ENCODE results near the gene LRRC32. TPM values are rescaled to one million over a fixed set of nuclear protein-coding genes. Genes with fewer than 3 reads are reported as not detected.

The LRRC32 gene
- total RNA-seq, 1 donor from 2014 or later = 24.4 TPM

DNA sequence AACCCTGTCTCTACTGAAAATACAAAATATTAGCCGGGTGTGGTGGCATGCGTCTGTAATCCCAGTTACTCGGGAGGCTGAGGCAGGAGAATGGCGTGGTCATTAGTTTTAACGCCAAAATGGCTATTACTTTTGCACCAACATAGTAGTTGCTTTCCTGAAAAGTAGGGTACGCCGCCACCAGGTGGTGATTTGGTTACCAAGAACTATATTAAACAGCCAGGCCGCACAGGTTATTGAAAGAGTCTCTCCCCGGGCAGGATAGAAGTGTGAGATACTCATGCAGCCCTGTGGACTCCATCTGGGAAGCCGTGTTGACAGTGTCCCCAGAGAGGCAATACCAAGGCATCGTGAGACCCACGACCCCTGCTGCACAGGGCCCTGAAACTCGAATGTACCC lies 24.6 kb upstream of the LRRC32 start:
- no peak overlapping the region for H3K27ac Mint-ChIP-seq (ENCODE audit: unreplicated experiment)
- peaks cover 22% of the 10 kb centered on the region for H3K4me1 ChIP-seq (ENCODE audit: insufficient read depth, low read length)
- H3K27me3 Mint-ChIP-seq (ENCODE audit: low read depth, unreplicated experiment) = peaks cover 26% of the 10 kb centered on the region
- no peaks in the 10 kb centered on the region for H3K9me3 Mint-ChIP-seq (ENCODE audit: unreplicated experiment)
- H3K79me2 ChIP-seq (ENCODE audit: insufficient read depth, low read length) = no peaks in the 10 kb centered on the region
- TF ChIP-seq, protein P1, sequence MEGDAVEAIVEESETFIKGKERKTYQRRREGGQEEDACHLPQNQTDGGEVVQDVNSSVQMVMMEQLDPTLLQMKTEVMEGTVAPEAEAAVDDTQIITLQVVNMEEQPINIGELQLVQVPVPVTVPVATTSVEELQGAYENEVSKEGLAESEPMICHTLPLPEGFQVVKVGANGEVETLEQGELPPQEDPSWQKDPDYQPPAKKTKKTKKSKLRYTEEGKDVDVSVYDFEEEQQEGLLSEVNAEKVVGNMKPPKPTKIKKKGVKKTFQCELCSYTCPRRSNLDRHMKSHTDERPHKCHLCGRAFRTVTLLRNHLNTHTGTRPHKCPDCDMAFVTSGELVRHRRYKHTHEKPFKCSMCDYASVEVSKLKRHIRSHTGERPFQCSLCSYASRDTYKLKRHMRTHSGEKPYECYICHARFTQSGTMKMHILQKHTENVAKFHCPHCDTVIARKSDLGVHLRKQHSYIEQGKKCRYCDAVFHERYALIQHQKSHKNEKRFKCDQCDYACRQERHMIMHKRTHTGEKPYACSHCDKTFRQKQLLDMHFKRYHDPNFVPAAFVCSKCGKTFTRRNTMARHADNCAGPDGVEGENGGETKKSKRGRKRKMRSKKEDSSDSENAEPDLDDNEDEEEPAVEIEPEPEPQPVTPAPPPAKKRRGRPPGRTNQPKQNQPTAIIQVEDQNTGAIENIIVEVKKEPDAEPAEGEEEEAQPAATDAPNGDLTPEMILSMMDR (IDR thresholded peaks at IDR 0.05; ENCODE audit: insufficient read depth, low read depth, low read length) = no peak
- no peak for TF ChIP-seq EZH2 (IDR thresholded peaks at IDR 0.05; ENCODE audit: insufficient read depth, low read length)
- H3K4me3 Mint-ChIP-seq (ENCODE audit: unreplicated experiment) = no peak overlapping the region
- no peak for FAIRE-seq
- no peak overlapping the region for H3K9ac ChIP-seq (ENCODE audit: low read length)
- no peak overlapping the region for H3K27ac ChIP-seq (ENCODE audit: low read depth, low read length)
- no peaks in the 10 kb centered on the region for H4K20me1 ChIP-seq (ENCODE audit: insufficient read depth, low read length)
- no peaks in the 10 kb centered on the region for H3K9me3 ChIP-seq (ENCODE audit: insufficient read depth, low read depth, low read length)
- no peak for DNase-seq (ENCODE audit: low read depth)
- no peaks in the 10 kb centered on the region for H3K36me3 Mint-ChIP-seq (ENCODE audit: low read depth, unreplicated experiment)
- H3K27me3 ChIP-seq (ENCODE audit: insufficient read depth, low read length) = no peaks in the 10 kb centered on the region
- no peak overlapping the region for H3K4me3 ChIP-seq (ENCODE audit: insufficient read depth, low read depth, low read length)
- H3K36me3 ChIP-seq (ENCODE audit: insufficient read depth, low read length) = no peaks in the 10 kb centered on the region
- H3K4me1 Mint-ChIP-seq (ENCODE audit: low read depth, unreplicated experiment) = peaks cover 23% of the 10 kb centered on the region
- no peak overlapping the region for H2AFZ ChIP-seq (ENCODE audit: low read depth, low read length)
- H3K4me2 ChIP-seq (ENCODE audit: low read length) = no peak overlapping the region

DNA sequence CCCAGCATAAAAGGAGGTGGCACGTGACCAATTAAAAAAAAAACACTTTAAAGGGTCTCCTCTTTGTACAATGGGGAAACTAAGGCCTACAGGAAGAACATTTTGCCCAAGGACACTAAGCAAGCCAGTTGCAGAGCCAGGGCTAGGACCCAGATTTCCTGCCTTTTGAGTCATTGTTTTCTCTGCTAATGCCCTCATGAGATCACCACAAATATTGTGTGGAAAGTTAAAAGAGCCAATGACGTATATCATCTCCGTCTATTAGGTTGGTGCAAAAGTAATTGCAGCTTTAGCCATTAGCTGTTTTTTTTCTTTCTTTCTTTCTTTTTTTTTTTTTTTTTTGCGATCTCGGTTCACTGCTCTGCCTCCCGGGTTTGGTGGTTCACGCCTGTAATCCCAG lies 24.1 kb upstream of the LRRC32 start:
- Mint-ChIP-seq H3K4me3 (ENCODE audit: unreplicated experiment) (no peak overlapping the region), H3K4me1 (ENCODE audit: low read depth, unreplicated experiment) (peaks cover 18% of the 10 kb centered on the region), H3K36me3 (ENCODE audit: low read depth, unreplicated experiment) (no peaks in the 10 kb centered on the region), H3K27ac (ENCODE audit: unreplicated experiment) (no peak overlapping the region), H3K27me3 (ENCODE audit: low read depth, unreplicated experiment) (peaks cover 29% of the 10 kb centered on the region), H3K9me3 (ENCODE audit: unreplicated experiment) (no peaks in the 10 kb centered on the region)
- Histone ChIP-seq H3K27me3 (ENCODE audit: insufficient read depth, low read length) (no peaks in the 10 kb centered on the region), H2AFZ (ENCODE audit: low read depth, low read length) (no peak overlapping the region), H3K9ac (ENCODE audit: low read length) (no peak overlapping the region), H3K4me1 (ENCODE audit: insufficient read depth, low read length) (peaks cover 17% of the 10 kb centered on the region), H3K9me3 (ENCODE audit: insufficient read depth, low read depth, low read length) (no peaks in the 10 kb centered on the region), H3K4me3 (ENCODE audit: insufficient read depth, low read depth, low read length) (no peak overlapping the region), H3K79me2 (ENCODE audit: insufficient read depth, low read length) (no peaks in the 10 kb centered on the region), H3K36me3 (ENCODE audit: insufficient read depth, low read length) (no peaks in the 10 kb centered on the region), H3K4me2 (ENCODE audit: low read length) (no peak overlapping the region), H4K20me1 (ENCODE audit: insufficient read depth, low read length) (no peaks in the 10 kb centered on the region), H3K27ac (ENCODE audit: low read depth, low read length) (no peak overlapping the region)
- FAIRE-seq = peak; percentile 50
- TF ChIP-seq, protein P1 (IDR thresholded peaks at IDR 0.05; ENCODE audit: insufficient read depth, low read depth, low read length) = no peak
- TF ChIP-seq EZH2 (IDR thresholded peaks at IDR 0.05; ENCODE audit: insufficient read depth, low read length) = no peak
- DNase-seq (ENCODE audit: low read depth) = peak; percentile 73

DNA sequence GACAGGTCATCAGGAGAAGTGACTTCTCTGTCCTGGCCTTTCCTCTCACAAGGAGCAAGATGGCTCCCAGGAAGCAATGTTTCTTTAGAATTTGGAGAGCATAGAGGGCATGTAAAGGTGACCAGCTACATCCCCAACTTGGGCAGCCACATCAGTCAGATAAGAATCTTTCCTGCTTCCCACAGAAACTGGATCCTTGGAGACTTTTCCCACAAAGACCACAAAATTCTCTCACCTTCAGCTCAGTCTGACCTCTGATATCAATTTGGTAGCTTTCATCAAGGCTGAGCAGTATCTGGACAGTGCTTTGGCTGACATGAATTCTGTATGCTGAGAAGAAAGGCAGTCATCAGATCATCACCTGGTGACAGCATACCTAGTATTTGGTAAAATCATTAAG lies 23.3 kb upstream of the LRRC32 start:
- Mint-ChIP-seq H3K27me3 (ENCODE audit: low read depth, unreplicated experiment) (peaks cover 37% of the 10 kb centered on the region), H3K4me3 (ENCODE audit: unreplicated experiment) (no peak overlapping the region), H3K36me3 (ENCODE audit: low read depth, unreplicated experiment) (no peaks in the 10 kb centered on the region), H3K9me3 (ENCODE audit: unreplicated experiment) (peaks cover 4% of the 10 kb centered on the region), H3K4me1 (ENCODE audit: low read depth, unreplicated experiment) (peaks cover 10% of the 10 kb centered on the region), H3K27ac (ENCODE audit: unreplicated experiment) (no peak overlapping the region)
- Histone ChIP-seq H3K27ac (ENCODE audit: low read depth, low read length) (no peak overlapping the region), H3K4me3 (ENCODE audit: insufficient read depth, low read depth, low read length) (no peak overlapping the region), H3K79me2 (ENCODE audit: insufficient read depth, low read length) (no peaks in the 10 kb centered on the region), H3K9ac (ENCODE audit: low read length) (no peak overlapping the region), H3K4me1 (ENCODE audit: insufficient read depth, low read length) (peaks cover 10% of the 10 kb centered on the region), H4K20me1 (ENCODE audit: insufficient read depth, low read length) (no peaks in the 10 kb centered on the region), H3K4me2 (ENCODE audit: low read length) (no peak overlapping the region), H3K27me3 (ENCODE audit: insufficient read depth, low read length) (no peaks in the 10 kb centered on the region), H3K9me3 (ENCODE audit: insufficient read depth, low read depth, low read length) (no peaks in the 10 kb centered on the region), H2AFZ (ENCODE audit: low read depth, low read length) (no peak overlapping the region), H3K36me3 (ENCODE audit: insufficient read depth, low read length) (no peaks in the 10 kb centered on the region)
- no peak for DNase-seq (ENCODE audit: low read depth)
- no peak for FAIRE-seq
- TF ChIP-seq EZH2 (IDR thresholded peaks at IDR 0.05; ENCODE audit: insufficient read depth, low read length) = no peak
- TF ChIP-seq, protein P1 (IDR thresholded peaks at IDR 0.05; ENCODE audit: insufficient read depth, low read depth, low read length) = no peak

Data from astrocyte (in vitro differentiated cells and primary cell).